DND-41 (cell line): Measurements from ENCODE around the gene ZNF311.

Experiments used
- ATAC-seq: fragments of 200-7000 bp; cut with Tn5 transposase; 3 replicates; pipeline ENCODE4 v1.9.1; 2021; ENCODE audit warnings: low read depth; ENCODE audit not compliant: insufficient read depth
- DNase-seq: peaks from one replicate; pipeline ENCODE4 v3.0.0-alpha.2; 2020
- H2AFZ ChIP-seq: 2 replicates; pipeline ENCODE4 v1.6.0; 2012; ENCODE audit warnings: low read depth, low read length
- H3K27ac ChIP-seq: 2 replicates; pipeline ENCODE4 v1.5.1; 2012; ENCODE audit warnings: low read length, inconsistent platforms
- H3K27me3 ChIP-seq: fragments of 200-600 bp; sonication (generic); 2 replicates; pipeline ENCODE4 v1.6.0; 2012; ENCODE audit warnings: low read length, mild to moderate bottlenecking, inconsistent platforms; ENCODE audit not compliant: insufficient read depth, poor library complexity
- H3K36me3 ChIP-seq: 2 replicates; pipeline ENCODE4 v1.5.1; 2012; ENCODE audit warnings: low read length, inconsistent platforms; ENCODE audit not compliant: insufficient read depth
- H3K4me1 ChIP-seq: 2 replicates; pipeline ENCODE4 v1.5.1; 2012; ENCODE audit warnings: mild to moderate bottlenecking, low read length; ENCODE audit not compliant: insufficient read depth
- H3K4me2 ChIP-seq: 2 replicates; pipeline ENCODE4 v1.6.0; 2012; ENCODE audit warnings: mild to moderate bottlenecking, moderate library complexity, low read length, inconsistent platforms; ENCODE audit not compliant: insufficient read depth
- H3K4me3 ChIP-seq, 2 experiments: fragments of 200-600 bp in 1 of 2; shearing (Covaris generic) in 1 of 2; 2 replicates each; pipeline ENCODE4 v1.5.1; 2012 to 2016; ENCODE audit warnings: inconsistent platforms in 2 of 2, low read length in 2 of 2, mild to moderate bottlenecking in 2 of 2, low read depth in 1 of 2, moderate library complexity in 1 of 2
- H3K79me2 ChIP-seq: 2 replicates; pipeline ENCODE4 v1.6.0; 2012; ENCODE audit warnings: low read length, inconsistent platforms; ENCODE audit not compliant: insufficient read depth
- H3K9ac ChIP-seq: 2 replicates; pipeline ENCODE4 v1.6.0; 2012; ENCODE audit warnings: low read depth, mild to moderate bottlenecking, inconsistent platforms, low read length, moderate library complexity
- H3K9me3 ChIP-seq: 2 replicates; pipeline ENCODE4 v1.5.1; 2012; ENCODE audit warnings: low read length, moderate library complexity, mild to moderate bottlenecking, inconsistent platforms; ENCODE audit not compliant: insufficient read depth, severe bottlenecking
- H4K20me1 ChIP-seq: 2 replicates; pipeline ENCODE4 v1.6.0; 2012; ENCODE audit warnings: low read length; ENCODE audit not compliant: insufficient read depth
- CTCF ChIP-seq: IDR thresholded peaks from 2 replicates; pipeline ENCODE4 v1.5.1; 2012; ENCODE audit warnings: borderline replicate concordance, low read length, moderate library complexity, mild to moderate bottlenecking; ENCODE audit not compliant: poor library complexity, severe bottlenecking; ENCODE audit errors: extremely low read depth
- EZH2 ChIP-seq: IDR thresholded peaks from 3 replicates; pipeline ENCODE4 v1.6.1; 2012; ENCODE audit warnings: borderline replicate concordance, low read depth, mild to moderate bottlenecking, moderate library complexity, low read length, inconsistent platforms; ENCODE audit not compliant: severe bottlenecking

The ZNF311 gene

DNA sequence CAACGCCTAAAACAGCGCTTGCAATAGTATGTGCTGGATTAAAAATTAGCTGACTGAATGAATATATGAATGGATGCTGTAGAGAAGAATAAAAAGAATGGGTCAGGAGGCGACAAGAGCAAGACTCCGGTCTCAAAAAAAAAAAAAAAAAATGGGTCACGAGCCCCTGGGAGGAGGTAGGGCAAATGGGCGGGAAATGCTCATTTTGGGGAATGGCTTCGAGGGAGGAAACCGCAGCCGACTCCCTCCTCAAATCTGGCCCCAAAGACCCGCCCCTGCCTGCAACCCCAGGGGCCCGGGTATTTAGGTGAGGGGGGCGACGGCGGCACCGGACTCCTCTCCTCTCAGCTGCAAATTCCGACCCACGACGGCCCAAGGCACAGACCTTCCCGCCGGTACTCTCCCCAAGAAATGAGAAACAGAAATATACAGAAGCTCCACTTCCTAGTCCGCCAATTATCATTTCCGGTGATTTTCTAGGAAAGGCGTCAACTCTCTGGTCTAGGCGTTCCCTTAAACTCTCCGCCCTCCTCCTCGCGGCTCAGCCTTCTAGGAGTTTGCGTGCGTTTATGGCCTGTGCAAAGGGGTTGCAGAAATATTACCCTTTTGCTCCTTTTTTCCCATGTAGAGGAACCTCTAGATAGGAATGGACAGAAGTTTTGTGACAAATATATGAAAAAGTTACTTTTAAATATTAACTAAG, at the start of gene ZNF311:
Gene ZNF311 (minus strand): TSS at position 133 of the 703 bp plus-strand sequence. CDS start 1,361 bp downstream, outside the sequence.
- Histone ChIP-seq H3K9ac (no peak within 1 kb of the TSS), H3K27me3 (peaks cover 13% of the 10 kb centered on the region), H3K79me2 (no peaks in the 10 kb centered on the region), H3K4me1 (no peaks in the 10 kb centered on the region), H4K20me1 (no peaks in the 10 kb centered on the region), H2AFZ (no peak within 1 kb of the TSS), H3K9me3 (no peaks in the 10 kb centered on the region), H3K36me3 (no peaks in the 10 kb centered on the region), H3K4me3 (no peak within 1 kb of the TSS), H3K27ac (no peak within 1 kb of the TSS), H3K4me2 (no peak within 1 kb of the TSS)
- TF ChIP-seq EZH2 (no peak), CTCF (no peak)
- DNase-seq (no peak), ATAC-seq (no peak)

- Histone ChIP-seq H4K20me1 (no peaks in the 10 kb centered on the region), H3K36me3 (no peaks in the 10 kb centered on the region), H3K27me3 (no peaks in the 10 kb centered on the region), H3K9me3 (no peaks in the 10 kb centered on the region), H3K27ac (no peak overlapping the region), H3K4me3 (no peak overlapping the region), H3K9ac (no peak overlapping the region), H3K4me2 (no peak overlapping the region), H2AFZ (no peak overlapping the region), H3K79me2 (no peaks in the 10 kb centered on the region), H3K4me1 (no peaks in the 10 kb centered on the region)
- DNase-seq (no peak), ATAC-seq (no peak)
- no peak for TF ChIP-seq CTCF
- TF ChIP-seq EZH2 = no peak
These were observed 46.6 kb upstream of the ZNF311 start for GRCh38 chr6:29051680-29052079.

- Histone ChIP-seq H3K9me3 (no peaks in the 10 kb centered on the region), H3K4me1 (no peaks in the 10 kb centered on the region), H2AFZ (no peak within 1 kb of the TSS), H4K20me1 (no peaks in the 10 kb centered on the region), H3K36me3 (no peaks in the 10 kb centered on the region), H3K9ac (no peak within 1 kb of the TSS), H3K79me2 (no peaks in the 10 kb centered on the region), H3K4me2 (no peak within 1 kb of the TSS), H3K27ac (no peak within 1 kb of the TSS), H3K4me3 (no peak within 1 kb of the TSS), H3K27me3 (peaks cover 4% of the 10 kb centered on the region)
- DNase-seq (no peak), ATAC-seq (no peak)
- TF ChIP-seq EZH2 (no peak), CTCF (no peak)
These were observed 40.0 kb upstream of the ZNF311 start, which contains the start of gene OR2W1 for GRCh38 chr6:29045075-29045474. Gene OR2W1 (minus strand): TSS chr6:29045175. CDS start chr6:29045175, 0 bp downstream.
